Hematopoietic multipotent progenitor cell treated with erythropoietin and hydrocortisone succinate and interleukin-3 and kit ligand, for 8 days (in vitro differentiated cells): ENCODE results near the gene RNF186.
"Not testable (repeated sequence)": the region's sequence is repeated elsewhere in the genome, so short reads cannot be mapped to it uniquely, and the experiment has no call there.

Source experiments
- DNase-seq: peaks from one replicate; pipeline ENCODE4 v3.0.0-alpha.2; 2015

The RNF186 gene

DNA sequence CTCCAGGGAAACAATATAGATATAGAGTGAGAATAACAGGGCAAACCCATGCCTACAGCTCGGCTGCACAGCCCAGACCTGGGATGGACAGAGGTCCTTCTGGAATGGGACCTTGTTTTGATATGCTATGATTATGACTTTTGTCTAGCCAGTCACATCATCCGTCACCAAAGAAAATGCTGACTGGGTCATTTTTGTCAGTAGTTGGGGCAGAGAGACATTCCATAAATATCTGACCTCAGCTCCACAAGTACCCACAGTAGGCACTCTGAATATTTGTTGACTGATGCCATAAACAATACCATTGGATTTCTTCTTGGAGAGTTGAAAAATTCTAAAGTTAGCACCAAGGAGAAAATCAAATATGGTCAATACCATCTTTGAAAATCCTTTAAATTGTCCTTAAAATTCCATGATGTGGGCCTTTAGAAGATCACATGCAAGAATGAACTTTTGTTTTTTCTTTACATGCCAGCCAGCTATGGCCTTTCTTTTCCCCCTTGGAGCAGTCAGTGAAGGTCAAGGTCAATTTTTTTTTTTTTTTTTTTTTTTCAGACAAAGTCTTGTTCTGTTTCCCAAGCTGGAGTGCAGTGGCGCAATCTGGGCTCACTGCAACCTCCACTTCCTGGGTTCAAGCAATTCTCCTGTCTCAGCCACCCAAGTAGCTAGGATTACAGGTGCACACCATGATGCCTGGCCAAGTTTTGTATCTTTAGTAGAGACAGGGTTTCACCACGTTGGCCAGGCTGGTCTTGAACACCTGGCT is 22.7 kb downstream of the RNF186 start:
- DNase-seq, result no peak

DNA sequence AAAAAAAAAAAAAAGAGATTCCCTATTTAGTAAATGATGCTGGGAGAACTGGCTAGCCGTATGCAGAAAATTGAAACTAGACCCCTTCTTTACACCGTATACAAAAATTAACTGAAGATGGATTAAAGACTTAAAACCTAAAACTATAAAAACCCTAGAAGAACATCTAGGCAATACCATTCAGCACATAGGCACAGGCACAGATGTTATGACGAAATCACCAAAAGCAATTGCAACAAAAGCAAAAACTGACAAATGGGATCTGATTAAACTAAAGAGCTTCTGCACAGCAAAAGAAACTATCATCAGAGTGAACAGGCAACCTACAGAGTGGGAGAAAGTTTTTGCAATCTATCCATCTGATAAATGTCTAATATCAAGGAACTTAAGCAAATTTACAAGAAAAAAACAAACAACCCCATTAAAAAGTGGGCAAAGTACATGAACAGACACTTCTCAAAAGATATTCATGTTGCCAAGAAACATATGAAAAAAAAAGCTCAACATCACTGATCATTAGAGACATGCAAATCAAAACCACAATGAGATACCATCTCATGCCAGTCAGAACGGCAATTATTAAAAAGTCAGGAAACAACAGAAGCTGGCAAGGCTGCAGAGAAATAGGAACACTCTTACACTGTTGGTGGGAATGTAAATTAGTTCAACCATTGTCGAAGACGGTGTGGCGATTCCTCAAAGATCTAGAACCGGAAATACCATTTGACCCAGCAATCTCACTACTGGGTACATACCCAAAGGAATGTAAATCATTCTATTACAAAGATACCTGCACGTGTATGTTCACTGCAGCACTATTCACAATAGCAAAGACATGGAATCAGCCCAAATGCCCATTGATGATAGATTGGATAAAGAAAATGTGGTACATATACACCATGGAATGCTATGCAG is 24.8 kb downstream of the RNF186 start:
- DNase-seq, result not testable (repeated sequence)

DNA sequence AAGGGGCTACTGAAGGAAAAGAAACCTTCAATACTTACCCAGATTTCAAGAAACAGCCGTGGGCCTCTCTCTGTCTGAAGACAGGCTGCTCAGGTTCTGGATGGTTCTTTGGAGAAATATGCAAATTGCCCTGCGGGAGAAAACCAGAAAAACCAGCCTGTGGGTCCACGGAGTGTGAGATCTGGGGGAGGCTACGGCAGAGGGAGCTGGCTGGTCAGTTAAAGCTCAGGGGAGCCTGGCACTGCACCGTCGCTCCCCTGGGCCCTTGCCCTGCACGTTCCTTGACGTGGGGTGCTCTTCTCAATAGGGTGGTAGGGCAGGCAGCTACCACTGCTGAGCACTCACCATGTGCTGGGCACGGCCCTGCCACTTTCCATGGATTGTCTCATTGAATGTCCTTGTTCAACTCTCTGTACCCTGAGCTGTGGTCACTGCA is 28.1 kb downstream of the RNF186 start:
- no peak for DNase-seq

DNA sequence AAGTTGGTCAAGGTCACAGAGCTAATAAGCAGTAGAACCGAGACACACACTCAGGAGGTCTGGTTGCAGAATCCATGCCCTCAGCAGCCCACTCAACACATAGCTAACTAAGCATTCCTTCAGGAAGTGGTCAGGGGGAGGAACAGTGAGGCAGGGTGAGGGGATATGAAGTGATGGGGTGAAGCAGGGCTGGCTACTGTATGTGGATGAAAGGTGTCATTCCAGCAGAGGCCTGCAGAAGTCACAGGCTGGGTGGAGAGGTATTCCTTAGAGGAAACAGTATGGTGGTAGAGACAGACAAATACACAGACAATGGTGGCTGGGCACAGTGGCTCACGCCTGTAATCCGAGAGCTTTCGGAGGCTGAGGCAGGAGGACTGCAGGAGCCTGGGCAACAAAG is 29.4 kb downstream of the RNF186 start:
- DNase-seq, result no peak

DNA sequence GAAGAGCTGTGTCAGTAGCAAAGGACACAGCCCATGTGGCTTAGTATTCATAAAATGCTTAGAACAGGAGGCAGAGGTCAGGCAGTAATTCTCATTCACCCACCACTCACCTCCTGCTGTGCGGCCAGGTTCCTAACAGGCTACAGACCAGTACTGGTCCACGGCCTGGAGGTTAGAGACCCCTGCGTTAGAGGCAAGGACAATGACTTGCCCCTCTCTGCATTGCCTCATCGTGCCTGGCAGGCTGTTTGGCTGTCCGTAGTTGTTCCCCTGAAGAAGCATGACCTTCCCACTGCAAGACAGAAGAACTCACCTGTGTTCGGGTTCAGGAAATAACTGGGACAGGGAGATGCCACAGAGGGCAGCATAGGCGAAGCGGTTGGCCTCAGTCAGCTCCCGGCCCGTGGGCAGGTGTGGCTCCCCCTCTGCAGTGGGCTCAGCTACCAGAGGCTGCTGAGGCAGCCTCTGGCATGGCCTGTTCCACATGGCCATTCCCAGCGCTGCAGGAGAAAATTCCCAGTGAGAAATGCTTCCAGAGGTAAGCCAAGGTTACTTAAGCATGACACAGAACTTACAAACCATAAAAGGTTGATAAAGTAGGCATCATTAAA is 34.7 kb downstream of the RNF186 start:
- DNase-seq, result no peak

DNA sequence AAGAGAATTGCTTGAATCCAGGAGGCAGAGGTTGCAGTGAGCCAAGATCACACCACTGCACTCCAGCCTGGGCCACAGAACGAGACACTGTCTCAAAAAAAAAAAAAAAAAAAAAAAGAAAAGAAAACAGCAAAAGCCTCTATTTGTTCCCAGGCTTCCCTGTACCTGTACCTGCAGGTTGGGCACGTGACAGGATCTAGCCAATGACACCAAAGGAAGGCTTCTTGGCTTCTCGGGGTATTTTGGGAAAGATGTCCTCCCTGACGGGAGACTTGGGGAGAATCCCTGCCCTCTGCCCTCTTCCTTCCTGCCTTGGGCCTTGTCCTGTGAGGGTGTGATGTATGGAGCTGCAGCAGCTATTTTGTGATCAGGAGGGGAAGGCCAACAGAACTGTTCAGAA is 38.1 kb downstream of the RNF186 start:
- DNase-seq, result no peak

DNA sequence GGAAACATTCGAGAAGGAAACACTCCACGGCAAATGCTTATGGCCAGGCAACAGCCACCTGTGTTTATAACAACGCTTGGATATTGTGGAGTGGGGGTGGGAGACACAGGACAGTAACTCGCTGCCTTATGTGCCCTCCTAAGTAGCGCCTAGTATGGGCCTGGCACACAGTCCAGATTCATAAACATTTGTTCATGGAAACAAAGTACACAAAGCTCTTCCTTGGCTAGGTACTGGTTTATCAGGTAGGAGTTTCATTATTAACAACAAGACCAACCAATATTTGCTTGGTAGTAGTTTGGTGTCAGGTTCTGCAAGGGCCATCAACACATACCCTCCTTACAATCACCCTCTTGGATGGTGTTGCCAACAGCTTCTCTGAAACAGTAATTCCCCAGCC is 38.8 kb downstream of the RNF186 start:
- no peak for DNase-seq

DNA sequence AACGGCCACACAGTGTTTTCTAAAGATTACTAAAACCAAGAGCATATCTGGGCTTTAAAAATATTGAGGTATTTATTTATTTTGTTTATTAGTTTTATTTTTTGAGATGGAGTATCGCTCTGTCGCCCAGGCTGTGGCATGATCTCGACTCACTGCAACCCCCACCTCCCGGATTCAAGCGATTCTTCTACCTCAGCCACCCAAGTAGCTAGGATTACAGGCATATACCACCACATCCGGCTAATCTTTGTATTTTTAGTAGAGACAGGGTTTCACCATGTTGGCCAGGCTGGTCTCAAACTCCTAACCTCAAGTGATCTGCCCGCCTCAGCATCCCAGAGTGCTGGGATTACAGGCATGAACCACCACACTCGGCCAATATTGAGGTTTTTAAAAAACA is 39.3 kb downstream of the RNF186 start:
- no peak for DNase-seq

DNA sequence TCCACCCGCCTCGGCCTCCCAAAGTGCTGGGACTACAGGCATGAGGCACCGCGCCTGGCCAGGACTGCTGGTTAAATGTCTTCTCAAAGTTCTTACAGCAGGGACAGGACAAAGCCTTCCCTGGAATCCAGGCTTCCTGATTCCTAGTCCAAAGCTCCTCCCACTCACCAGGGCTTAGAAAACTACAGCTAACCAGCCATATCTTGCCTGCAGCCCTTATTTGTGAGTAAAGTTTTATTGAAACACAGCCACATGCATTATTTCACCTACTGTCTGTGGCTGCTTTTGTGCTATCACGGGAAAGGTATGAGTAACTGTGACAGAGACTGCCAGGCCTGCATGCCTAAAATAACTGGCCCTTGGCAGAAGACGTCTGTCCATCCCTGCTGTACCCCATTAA is 39.8 kb downstream of the RNF186 start:
- DNase-seq, result no peak

DNA sequence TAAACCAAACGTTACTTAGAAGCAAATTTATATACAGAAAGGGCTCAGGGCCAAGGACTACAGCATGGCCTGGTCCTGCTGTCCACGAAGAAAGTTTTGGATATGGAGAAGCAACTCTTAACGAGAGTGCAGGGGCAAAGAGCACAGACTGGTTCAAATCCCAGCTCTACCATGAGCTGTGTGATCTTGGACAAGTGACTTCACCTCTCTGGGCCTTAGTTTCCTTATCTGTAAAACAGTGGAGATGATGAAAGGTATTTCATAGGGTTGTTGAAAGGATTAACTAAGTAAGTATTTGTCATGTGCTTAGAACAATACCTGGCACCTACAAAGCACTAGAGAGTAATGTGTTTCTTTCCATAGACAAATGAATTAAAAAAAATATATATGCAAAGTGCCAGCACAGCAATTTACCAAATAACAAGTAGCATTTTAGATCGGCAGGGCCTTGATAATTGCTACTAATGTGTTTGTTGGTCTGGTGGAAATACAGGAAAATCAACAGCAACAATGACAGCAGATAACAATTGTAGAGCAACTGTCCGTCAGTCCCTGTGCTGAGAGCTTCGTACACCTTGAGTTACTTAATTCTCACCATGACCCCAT is 40.8 kb downstream of the RNF186 start:
- DNase-seq, result no peak

DNA sequence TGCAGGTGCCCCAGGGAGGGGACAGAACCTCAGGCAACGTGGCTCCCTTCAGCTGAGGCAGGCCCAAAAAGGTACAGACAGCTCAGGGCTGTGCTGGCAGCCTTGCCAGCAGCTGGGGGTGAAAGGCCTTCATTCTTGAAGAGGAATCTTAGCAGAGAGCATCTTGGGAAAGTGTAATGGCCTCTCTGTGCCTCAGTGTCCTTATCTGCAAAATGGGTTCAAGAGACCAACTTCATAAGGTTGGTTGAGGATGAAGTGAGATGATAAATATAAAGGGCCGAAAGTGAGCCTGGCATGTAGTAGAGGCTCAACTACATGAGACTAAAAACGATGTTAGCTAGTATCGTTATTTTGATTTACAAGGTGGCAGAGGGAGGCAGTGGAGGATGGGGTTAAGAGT is 41.6 kb downstream of the RNF186 start:
- DNase-seq, result no peak

DNA sequence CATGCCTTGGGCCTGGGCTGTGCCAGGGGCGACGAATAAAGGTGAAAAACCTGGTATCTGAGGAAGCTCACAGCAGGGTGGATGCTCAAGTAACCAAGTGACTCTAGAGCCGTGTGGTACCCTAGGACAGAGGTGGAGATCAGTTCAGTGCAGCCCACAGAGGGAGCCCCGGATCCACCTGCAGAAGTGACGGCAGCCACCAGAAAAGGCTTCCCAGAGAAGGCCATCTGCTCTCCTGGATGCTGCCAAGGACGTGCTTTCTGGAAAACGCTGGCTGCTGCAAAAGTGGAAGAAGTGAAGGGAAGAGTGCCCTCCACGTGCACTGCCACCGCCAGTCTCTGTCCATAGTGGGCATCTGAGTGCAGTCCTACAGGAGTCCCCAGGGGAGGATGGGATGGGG is 43.0 kb downstream of the RNF186 start:
- no peak for DNase-seq

DNA sequence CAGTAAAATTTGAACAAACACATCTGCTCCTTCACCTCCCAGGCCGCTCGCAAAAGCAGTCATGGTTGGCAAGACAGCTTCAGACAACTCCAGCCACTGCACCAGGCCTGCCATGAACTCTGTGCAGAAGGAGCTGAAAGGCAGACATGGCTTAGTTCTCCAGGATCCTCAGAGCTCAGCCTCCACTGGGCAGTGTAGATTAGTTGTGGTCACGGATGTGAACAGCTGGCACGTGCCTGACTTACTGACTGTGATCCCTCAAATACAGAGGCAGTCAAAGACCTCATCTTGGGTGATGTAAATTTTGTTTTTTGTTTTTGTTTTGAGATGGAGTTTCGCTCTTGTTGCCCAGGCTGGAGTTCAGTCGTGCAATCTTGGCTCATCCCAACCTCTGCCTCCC is 43.7 kb downstream of the RNF186 start:
- DNase-seq, result no peak

DNA sequence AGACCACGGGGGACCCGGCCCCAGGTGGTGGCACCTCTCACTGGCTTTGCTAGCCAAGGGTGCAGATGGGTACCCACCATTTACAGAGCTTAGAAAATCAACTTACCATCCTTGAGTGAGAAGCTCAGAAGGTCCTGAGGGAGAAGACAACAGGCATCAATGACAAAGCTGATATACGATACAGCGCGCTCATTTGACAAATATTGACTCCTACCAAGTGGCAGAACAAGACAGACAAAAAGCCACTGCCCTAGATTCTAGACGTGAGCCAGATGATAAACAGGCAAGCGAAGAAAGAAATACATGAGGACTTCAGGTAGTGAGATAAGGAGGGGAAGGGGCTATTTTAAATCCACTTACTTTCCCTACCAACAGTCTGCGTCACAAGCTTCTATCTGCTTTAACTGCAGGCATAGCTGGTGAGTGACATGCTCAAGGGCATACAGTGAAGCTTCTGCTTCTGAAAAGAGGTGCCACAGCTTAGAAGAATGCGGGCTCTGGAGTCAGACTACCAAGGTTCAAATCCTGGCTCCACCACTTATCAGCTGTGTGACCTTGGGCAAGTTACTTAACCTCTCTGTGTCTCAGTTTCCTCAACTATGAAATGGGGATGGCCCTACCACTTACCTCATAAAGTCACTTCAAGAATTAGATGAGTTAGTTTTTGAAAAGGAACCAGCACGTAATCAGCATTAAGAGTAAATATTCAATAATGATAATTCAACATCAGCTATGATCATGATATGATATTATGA is 44.5 kb downstream of the RNF186 start:
- DNase-seq, result no peak

DNA sequence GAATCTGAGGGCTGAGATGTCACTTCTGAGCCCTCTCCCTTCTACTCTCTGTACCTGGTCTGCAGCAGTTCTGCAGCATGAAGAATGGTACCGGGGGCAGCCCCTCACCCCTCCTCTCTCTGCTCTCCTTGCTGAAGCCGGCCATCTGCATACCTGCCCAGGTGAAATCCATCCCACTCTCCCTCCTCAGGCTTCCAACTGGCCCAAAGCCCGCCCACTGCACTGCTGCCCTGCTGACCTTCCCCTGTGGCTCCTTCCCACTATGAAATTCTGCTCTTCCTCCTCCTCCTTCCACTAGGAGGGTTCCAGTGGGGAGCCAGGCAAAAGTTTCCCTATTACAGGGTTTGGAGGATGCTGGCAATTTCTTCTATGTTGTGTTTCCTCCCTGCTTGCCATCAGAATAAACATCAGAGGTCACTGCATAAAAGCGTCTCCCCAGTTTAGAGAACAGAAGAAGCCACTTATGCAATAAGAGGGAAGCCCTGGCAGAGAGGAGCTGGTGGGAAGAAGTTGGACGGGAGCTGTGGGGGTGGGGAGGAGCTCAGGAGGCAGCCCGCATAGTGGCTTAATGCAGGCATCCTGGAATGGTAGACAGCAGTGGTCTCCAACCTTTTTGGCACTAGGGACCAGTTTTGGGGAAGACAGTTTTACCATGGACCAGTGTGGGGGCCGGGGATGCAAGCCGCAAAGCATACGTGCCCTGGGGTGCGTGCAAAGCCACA is 45.7 kb downstream of the RNF186 start:
- no peak for DNase-seq

DNA sequence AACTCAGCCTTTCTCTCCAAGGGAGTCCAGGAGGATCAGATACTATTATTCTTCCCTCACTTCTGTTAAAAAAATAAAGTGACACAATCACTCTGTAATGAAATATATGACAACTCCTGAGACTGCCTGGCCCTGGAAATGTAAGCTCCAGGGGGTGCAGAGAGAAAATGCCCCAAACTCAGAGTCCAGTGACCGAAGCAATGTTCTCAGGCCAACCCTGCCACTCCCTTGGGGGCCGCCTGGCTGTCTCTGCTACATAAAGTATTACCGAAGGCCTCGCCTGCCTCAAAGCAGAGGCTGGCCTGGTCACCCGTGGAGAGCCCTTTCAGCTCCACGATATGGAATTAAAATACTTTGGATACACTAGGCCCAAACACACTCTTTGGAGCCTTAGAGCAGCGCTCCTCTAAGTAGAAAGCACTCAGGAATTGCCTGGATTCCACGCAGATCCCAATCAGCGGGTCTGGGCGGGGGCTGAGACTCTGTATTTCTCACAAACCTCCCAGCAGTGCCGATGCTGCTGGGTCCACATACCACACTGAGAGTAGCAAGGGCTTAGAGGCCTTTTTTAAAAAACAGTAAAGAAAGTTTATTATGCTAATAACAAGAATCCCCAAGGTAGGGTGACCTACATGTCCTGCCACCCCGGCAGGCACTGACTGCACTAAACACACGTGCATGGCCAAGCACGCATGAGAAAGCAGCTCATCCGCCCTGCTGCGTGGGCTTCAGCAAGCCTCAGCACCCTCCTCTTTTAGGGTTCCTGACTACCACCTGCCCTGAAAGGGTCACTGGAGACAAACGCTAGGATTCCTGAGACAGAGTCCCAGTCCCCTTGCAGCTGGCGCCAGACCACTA is 46.5 kb downstream of the RNF186 start:
- no peak for DNase-seq

DNA sequence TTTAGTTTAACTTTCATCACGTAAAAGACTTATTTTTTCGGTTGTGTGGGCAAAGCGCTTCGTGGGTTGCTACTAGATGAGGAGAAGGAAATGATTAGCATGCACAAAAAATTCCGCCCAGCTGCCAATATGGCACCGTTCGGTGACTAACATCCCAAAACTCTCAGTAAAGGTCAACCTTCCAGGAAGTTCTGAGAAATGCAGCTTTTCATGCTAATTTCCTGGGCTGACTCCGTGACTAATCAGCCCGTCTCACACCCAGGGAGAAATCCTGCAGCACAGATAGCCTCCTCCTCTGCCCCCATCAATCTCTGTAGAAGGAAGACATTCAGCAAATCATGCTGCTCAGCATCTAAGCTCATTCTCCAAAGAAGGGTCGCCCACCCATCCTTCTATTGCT is 49.5 kb downstream of the RNF186 start:
- DNase-seq, result no peak

DNA sequence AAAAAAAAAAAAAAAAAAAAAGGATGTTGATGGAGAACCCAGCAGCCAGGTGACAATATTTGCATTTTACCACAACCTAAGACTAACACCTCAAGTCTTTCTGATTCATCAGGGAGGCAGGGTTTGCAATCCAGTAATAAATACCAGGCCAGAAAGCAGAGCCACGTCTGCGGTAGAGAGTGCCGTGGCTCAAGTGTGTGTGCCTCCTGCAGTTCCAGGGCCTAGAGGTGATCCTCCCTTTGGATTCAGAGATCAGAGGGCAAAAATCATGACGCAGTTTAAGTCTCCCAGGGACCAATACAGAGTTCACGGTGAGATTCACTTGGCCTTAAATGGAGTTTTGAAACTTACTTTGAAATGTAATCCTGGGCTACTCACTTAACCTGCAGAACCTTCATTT is 50.2 kb downstream of the RNF186 start:
- no peak for DNase-seq
